Astrocyte (in vitro differentiated cells and primary cell): ENCODE data around the gene SLC25A5. TPM values are rescaled to one million over a fixed set of nuclear protein-coding genes. Genes with fewer than 3 reads are reported as not detected.
A peak's percentile ranks its signal among the peaks of the same experiment; 100 is the strongest.

Experiments
- DNase-seq: peaks from one replicate; pipeline ENCODE4 v3.0.0-alpha.2; 2010; ENCODE audit warnings: low read depth
- FAIRE-seq: peaks from 2 replicates; lab custom pipeline; 2011; peaks lifted over from hg19 to GRCh38; lab: Jason Lieb, UNC
- H2AFZ ChIP-seq: 2 replicates; pipeline ENCODE4 v1.6.0; 2012; ENCODE audit warnings: low read depth, low read length, inconsistent platforms
- H3K27ac ChIP-seq: 2 replicates; pipeline ENCODE4 v1.5.1; 2011; ENCODE audit warnings: low read depth, low read length, inconsistent platforms
- H3K27me3 ChIP-seq: 2 replicates; pipeline ENCODE4 v1.6.0; 2011; ENCODE audit warnings: low read length, inconsistent platforms; ENCODE audit not compliant: insufficient read depth
- H3K36me3 ChIP-seq: 2 replicates; pipeline ENCODE4 v1.5.1; 2011; ENCODE audit warnings: low read length, inconsistent platforms; ENCODE audit not compliant: insufficient read depth
- H3K4me1 ChIP-seq: 2 replicates; pipeline ENCODE4 v1.5.1; 2011; ENCODE audit warnings: low read length, inconsistent platforms; ENCODE audit not compliant: insufficient read depth
- H3K4me2 ChIP-seq: 2 replicates; pipeline ENCODE4 v1.6.0; 2012; ENCODE audit warnings: low read length, inconsistent platforms
- H3K4me3 ChIP-seq: 2 replicates; pipeline ENCODE4 v1.5.1; 2011; ENCODE audit warnings: low read depth, mild to moderate bottlenecking, low read length, inconsistent platforms; ENCODE audit not compliant: insufficient read depth
- H3K79me2 ChIP-seq: 2 replicates; pipeline ENCODE4 v1.6.0; 2012; ENCODE audit warnings: mild to moderate bottlenecking, low read length, inconsistent platforms; ENCODE audit not compliant: insufficient read depth
- H3K9ac ChIP-seq: 2 replicates; pipeline ENCODE4 v1.6.0; 2012; ENCODE audit warnings: mild to moderate bottlenecking, low read length, inconsistent platforms
- H3K9me3 ChIP-seq: 2 replicates; pipeline ENCODE4 v1.5.1; 2012; ENCODE audit warnings: low read depth, mild to moderate bottlenecking, low read length, inconsistent platforms; ENCODE audit not compliant: insufficient read depth
- H4K20me1 ChIP-seq: 2 replicates; pipeline ENCODE4 v1.6.0; 2012; ENCODE audit warnings: low read length, inconsistent platforms; ENCODE audit not compliant: insufficient read depth
- H3K27ac Mint-ChIP-seq: one replicate; pipeline ENCODE4 v1.8.0; 2021; ENCODE audit warnings: mild to moderate bottlenecking, mixed read lengths; ENCODE audit not compliant: unreplicated experiment
- H3K27me3 Mint-ChIP-seq: one replicate; pipeline ENCODE4 v1.8.0; 2021; ENCODE audit warnings: low read depth, mixed read lengths; ENCODE audit not compliant: unreplicated experiment
- H3K36me3 Mint-ChIP-seq: one replicate; pipeline ENCODE4 v1.8.0; 2021; ENCODE audit warnings: low read depth, mixed read lengths; ENCODE audit not compliant: unreplicated experiment
- H3K4me1 Mint-ChIP-seq: one replicate; pipeline ENCODE4 v1.8.0; 2021; ENCODE audit warnings: low read depth, mixed read lengths; ENCODE audit not compliant: unreplicated experiment
- H3K4me3 Mint-ChIP-seq: one replicate; pipeline ENCODE4 v1.8.0; 2021; ENCODE audit warnings: mild to moderate bottlenecking, moderate library complexity, mixed read lengths; ENCODE audit not compliant: unreplicated experiment
- H3K9me3 Mint-ChIP-seq: one replicate; pipeline ENCODE4 v1.8.0; 2021; ENCODE audit warnings: mild to moderate bottlenecking, mixed read lengths; ENCODE audit not compliant: unreplicated experiment
- CTCF ChIP-seq: IDR thresholded peaks from 2 replicates; pipeline ENCODE4 v1.5.1; 2011; ENCODE audit warnings: low read depth, mild to moderate bottlenecking, inconsistent platforms, low read length, moderate library complexity; ENCODE audit not compliant: insufficient read depth
- EZH2 ChIP-seq: IDR thresholded peaks from 2 replicates; pipeline ENCODE4 v1.6.1; 2012; ENCODE audit warnings: mild to moderate bottlenecking, low read length, inconsistent platforms; ENCODE audit not compliant: insufficient read depth
- total RNA-seq: library from RNA; stranded (reverse); gene quantifications from 2 replicates; pipeline ENCODE4 v1.2.1, GENCODE V29; 2021

Gene SLC25A5
- total RNA-seq, 1 donor from 2014 or later = 176 TPM

- Mint-ChIP-seq H3K36me3 (no peaks in the 10 kb centered on the region), H3K9me3 (no peaks in the 10 kb centered on the region), H3K27ac (no peak overlapping the region), H3K4me3 (no peak overlapping the region), H3K27me3 (no peaks in the 10 kb centered on the region), H3K4me1 (peaks cover 11% of the 10 kb centered on the region)
- no peaks in the 10 kb centered on the region for H4K20me1 ChIP-seq
- H3K4me1 ChIP-seq = peaks cover 7% of the 10 kb centered on the region
- DNase-seq (peak; percentile 68), FAIRE-seq (peak; percentile 47)
- H3K9ac ChIP-seq = no peak overlapping the region
- H3K27ac ChIP-seq = no peak overlapping the region
- no peak overlapping the region for H2AFZ ChIP-seq
- TF ChIP-seq EZH2 (no peak), CTCF (no peak)
- H3K9me3 ChIP-seq = no peaks in the 10 kb centered on the region
- H3K4me3 ChIP-seq = no peak overlapping the region
- H3K27me3 ChIP-seq = no peaks in the 10 kb centered on the region
- H3K4me2 ChIP-seq = peak overlapping the region; percentile 54
- no peaks in the 10 kb centered on the region for H3K79me2 ChIP-seq
- no peaks in the 10 kb centered on the region for H3K36me3 ChIP-seq
These were observed 9.6 kb downstream of the SLC25A5 start for GRCh38 chrX:119477812-119478232.

DNA sequence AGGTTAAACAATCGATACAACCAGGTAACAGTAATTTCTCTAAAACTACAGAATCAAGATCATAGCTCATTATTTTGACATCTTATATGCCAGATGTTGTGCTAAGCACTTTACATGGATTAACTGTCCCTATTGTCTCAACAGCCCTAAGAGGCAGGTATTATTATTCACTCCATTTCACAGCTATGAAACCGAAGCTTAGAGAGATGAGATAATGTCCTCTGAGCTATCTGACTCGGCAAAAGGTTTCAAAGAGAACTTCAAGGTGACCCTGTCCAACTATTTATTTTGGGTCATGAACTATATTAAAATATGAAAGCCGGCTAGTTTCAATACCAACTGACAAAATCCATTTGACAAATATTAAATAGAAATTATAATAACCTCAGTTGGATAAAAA, 10.3 kb downstream of the SLC25A5 start:
- TF ChIP-seq EZH2 (no peak), CTCF (no peak)
- no peaks in the 10 kb centered on the region for H4K20me1 ChIP-seq
- Mint-ChIP-seq H3K4me1 (peaks cover 11% of the 10 kb centered on the region), H3K27ac (no peak overlapping the region), H3K4me3 (no peak overlapping the region), H3K27me3 (no peaks in the 10 kb centered on the region), H3K9me3 (no peaks in the 10 kb centered on the region), H3K36me3 (no peaks in the 10 kb centered on the region)
- DNase-seq = no peak
- no peaks in the 10 kb centered on the region for H3K79me2 ChIP-seq
- H3K27ac ChIP-seq = no peak overlapping the region
- FAIRE-seq = no peak
- no peaks in the 10 kb centered on the region for H3K27me3 ChIP-seq
- no peak overlapping the region for H3K4me3 ChIP-seq
- peaks cover 7% of the 10 kb centered on the region for H3K4me1 ChIP-seq
- no peak overlapping the region for H3K9ac ChIP-seq
- no peaks in the 10 kb centered on the region for H3K36me3 ChIP-seq
- no peak overlapping the region for H3K4me2 ChIP-seq
- H3K9me3 ChIP-seq = no peaks in the 10 kb centered on the region
- H2AFZ ChIP-seq = no peak overlapping the region

- DNase-seq (no peak), FAIRE-seq (no peak)
- Histone ChIP-seq H3K4me2 (no peak overlapping the region), H3K79me2 (no peaks in the 10 kb centered on the region), H3K9me3 (no peaks in the 10 kb centered on the region), H3K4me1 (peaks cover 7% of the 10 kb centered on the region), H3K27ac (no peak overlapping the region), H4K20me1 (no peaks in the 10 kb centered on the region), H3K4me3 (no peak overlapping the region), H3K36me3 (no peaks in the 10 kb centered on the region), H2AFZ (no peak overlapping the region), H3K9ac (no peak overlapping the region), H3K27me3 (no peaks in the 10 kb centered on the region)
- peaks cover 11% of the 10 kb centered on the region for H3K4me1 Mint-ChIP-seq
- H3K9me3 Mint-ChIP-seq = no peaks in the 10 kb centered on the region
- H3K27ac Mint-ChIP-seq = no peak overlapping the region
- no peaks in the 10 kb centered on the region for H3K27me3 Mint-ChIP-seq
- H3K4me3 Mint-ChIP-seq = no peak overlapping the region
- TF ChIP-seq EZH2 (no peak), CTCF (no peak)
- H3K36me3 Mint-ChIP-seq = no peaks in the 10 kb centered on the region
These were observed 11.6 kb downstream of the SLC25A5 start for GRCh38 chrX:119479845-119480244.
